ENCODE results near the gene TMA7B. TPM values are rescaled to one million over a fixed set of nuclear protein-coding genes. Genes with fewer than 3 reads are reported as not detected.

The TMA7B gene
- total RNA-seq, 1 donor from 2014 or later: not detected

GRCh38 chr22:39952347-39952746 lies 7.8 kb upstream of the TMA7B start:
- Histone ChIP-seq H3K27me3 (ENCODE audit: control insufficient read depth, insufficient read depth, low read length) (peaks cover 4% of the 10 kb centered on the region), H3K4me3 (ENCODE audit: low read depth, low read length) (no peak overlapping the region), H3K36me3 (ENCODE audit: control insufficient read depth, insufficient read depth, low read length) (no peaks in the 10 kb centered on the region)
- DNase-seq (ENCODE audit: low read depth) (no peak), FAIRE-seq (peak; percentile 13)
- TF ChIP-seq CTCF (IDR thresholded peaks at IDR 0.05; ENCODE audit: insufficient read depth, low read length, severe bottlenecking): no peak

- DNase-seq (ENCODE audit: low read depth): no peak
- H3K36me3 ChIP-seq (ENCODE audit: control insufficient read depth, insufficient read depth, low read length): no peaks in the 10 kb centered on the region
- peak; percentile 58 for FAIRE-seq
- peaks cover 4% of the 10 kb centered on the region for H3K27me3 ChIP-seq (ENCODE audit: control insufficient read depth, insufficient read depth, low read length)
- no peak for TF ChIP-seq CTCF (IDR thresholded peaks at IDR 0.05; ENCODE audit: insufficient read depth, low read length, severe bottlenecking)
- no peak overlapping the region for H3K4me3 ChIP-seq (ENCODE audit: low read depth, low read length)
Measured at GRCh38 chr22:39953101-39953500, 7.1 kb upstream of the TMA7B start.

- FAIRE-seq (no peak), DNase-seq (ENCODE audit: low read depth) (no peak)
- peaks cover 4% of the 10 kb centered on the region for H3K27me3 ChIP-seq (ENCODE audit: control insufficient read depth, insufficient read depth, low read length)
- no peak overlapping the region for H3K4me3 ChIP-seq (ENCODE audit: low read depth, low read length)
- H3K36me3 ChIP-seq (ENCODE audit: control insufficient read depth, insufficient read depth, low read length): no peaks in the 10 kb centered on the region
- no peak for TF ChIP-seq CTCF (IDR thresholded peaks at IDR 0.05; ENCODE audit: insufficient read depth, low read length, severe bottlenecking)
Measured at GRCh38 chr22:39954584-39955055, 5.6 kb upstream of the TMA7B start.

GRCh38 chr22:39955675-39956074 lies 4.5 kb upstream of the TMA7B start:
- TF ChIP-seq CTCF (IDR thresholded peaks at IDR 0.05; ENCODE audit: insufficient read depth, low read length, severe bottlenecking): no peak
- H3K27me3 ChIP-seq (ENCODE audit: control insufficient read depth, insufficient read depth, low read length): peaks cover 2% of the 10 kb centered on the region
- no peak overlapping the region for H3K4me3 ChIP-seq (ENCODE audit: low read depth, low read length)
- FAIRE-seq (no peak), DNase-seq (ENCODE audit: low read depth) (no peak)
- H3K36me3 ChIP-seq (ENCODE audit: control insufficient read depth, insufficient read depth, low read length): no peaks in the 10 kb centered on the region

GRCh38 chr22:39956932-39957664 lies 3.1 kb upstream of the TMA7B start:
- no peak for DNase-seq (ENCODE audit: low read depth)
- Histone ChIP-seq H3K27me3 (ENCODE audit: control insufficient read depth, insufficient read depth, low read length) (no peaks in the 10 kb centered on the region), H3K36me3 (ENCODE audit: control insufficient read depth, insufficient read depth, low read length) (no peaks in the 10 kb centered on the region), H3K4me3 (ENCODE audit: low read depth, low read length) (no peak overlapping the region)
- FAIRE-seq: no peak
- no peak for TF ChIP-seq CTCF (IDR thresholded peaks at IDR 0.05; ENCODE audit: insufficient read depth, low read length, severe bottlenecking)
